ENCODE results near the gene GDF11. TPM values are rescaled to one million over a fixed set of nuclear protein-coding genes. Genes with fewer than 3 reads are reported as not detected.
"Not testable (repeated sequence)": the region's sequence is repeated elsewhere in the genome, so short reads cannot be mapped to it uniquely, and the experiment has no call there.

The GDF11 gene
- total RNA-seq, 1 experiment from 2014 or later: 17.3 TPM

GRCh38 chr12:55739025-55739378 is 3.9 kb upstream of the GDF11 start:
- DNase-seq (ENCODE audit: low read depth): no peak

DNA sequence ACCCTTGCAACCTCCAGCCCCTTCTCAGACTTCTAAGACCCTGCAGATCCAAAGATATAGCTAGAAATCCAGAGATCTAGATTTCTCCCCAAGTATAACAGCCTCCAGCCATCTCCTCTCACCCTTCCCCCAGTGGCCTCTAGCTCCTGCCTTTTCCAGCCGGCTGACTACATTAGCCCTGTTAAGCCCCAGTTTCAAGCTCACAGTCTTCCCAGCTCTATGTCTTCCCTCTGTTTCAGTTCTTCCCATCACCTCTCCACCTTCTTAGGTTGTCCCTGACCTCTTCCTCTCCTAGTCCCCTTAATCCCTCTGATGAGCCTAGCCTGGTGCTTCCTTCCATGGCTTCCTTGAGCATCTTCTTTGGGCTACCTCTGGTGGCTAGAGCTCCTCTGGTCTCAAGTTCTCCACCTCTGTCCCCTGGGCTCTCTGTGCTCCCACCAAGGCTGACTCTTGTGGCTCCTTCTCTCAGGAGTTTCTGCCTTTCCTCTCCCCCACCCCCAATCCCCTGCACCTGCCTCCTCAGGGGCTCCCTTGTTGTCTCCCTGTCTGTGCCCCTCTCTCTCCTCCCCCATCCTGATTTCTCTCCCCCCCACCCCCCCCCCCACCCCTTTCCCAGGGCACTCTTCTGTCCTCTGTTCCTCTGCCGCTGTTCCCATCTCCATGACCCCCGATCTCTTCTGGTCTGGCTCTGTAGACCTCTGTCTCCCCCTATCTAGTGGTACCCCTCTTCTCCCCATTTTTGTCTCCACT is 816 bp upstream of the GDF11 start:
- no peak for DNase-seq (ENCODE audit: low read depth)

DNA sequence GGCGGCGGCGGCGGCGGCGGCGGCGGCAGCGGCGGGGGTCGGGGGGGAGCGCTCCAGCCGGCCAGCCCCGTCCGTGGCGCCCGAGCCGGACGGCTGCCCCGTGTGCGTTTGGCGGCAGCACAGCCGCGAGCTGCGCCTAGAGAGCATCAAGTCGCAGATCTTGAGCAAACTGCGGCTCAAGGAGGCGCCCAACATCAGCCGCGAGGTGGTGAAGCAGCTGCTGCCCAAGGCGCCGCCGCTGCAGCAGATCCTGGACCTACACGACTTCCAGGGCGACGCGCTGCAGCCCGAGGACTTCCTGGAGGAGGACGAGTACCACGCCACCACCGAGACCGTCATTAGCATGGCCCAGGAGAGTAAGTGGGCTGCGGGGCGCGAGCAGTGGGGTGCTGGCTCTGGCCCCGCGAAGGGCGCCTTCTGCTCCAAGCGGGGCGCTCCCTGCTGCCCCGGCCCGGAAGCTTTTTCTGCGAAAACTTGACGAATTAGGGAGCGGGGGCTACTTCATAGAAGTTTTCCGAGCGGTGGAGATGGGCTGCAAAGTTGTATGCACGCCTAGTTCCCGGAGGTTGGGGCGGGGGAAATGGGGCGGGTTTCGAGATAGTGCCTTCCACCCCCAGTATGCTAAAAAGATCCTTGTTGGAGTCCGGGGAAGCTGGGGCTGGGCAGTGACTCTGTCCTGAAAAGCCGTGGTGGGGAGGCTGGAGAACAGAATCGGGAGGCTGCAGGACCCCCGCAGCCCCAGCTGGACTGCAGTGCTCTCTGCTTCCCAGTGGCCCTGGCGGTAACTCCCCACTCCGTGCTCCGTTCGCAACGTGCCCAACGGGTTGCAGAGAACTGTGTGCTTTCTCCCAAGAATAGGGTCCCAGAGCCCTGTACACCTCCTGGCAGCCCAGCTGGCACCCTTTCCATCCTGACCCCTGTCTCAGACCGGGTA is 751 bp downstream of the GDF11 start:
- peak; percentile 74 for DNase-seq (ENCODE audit: low read depth)

GRCh38 chr12:55744340-55745030 is 1.6 kb downstream of the GDF11 start:
- DNase-seq (ENCODE audit: low read depth): no peak

DNA sequence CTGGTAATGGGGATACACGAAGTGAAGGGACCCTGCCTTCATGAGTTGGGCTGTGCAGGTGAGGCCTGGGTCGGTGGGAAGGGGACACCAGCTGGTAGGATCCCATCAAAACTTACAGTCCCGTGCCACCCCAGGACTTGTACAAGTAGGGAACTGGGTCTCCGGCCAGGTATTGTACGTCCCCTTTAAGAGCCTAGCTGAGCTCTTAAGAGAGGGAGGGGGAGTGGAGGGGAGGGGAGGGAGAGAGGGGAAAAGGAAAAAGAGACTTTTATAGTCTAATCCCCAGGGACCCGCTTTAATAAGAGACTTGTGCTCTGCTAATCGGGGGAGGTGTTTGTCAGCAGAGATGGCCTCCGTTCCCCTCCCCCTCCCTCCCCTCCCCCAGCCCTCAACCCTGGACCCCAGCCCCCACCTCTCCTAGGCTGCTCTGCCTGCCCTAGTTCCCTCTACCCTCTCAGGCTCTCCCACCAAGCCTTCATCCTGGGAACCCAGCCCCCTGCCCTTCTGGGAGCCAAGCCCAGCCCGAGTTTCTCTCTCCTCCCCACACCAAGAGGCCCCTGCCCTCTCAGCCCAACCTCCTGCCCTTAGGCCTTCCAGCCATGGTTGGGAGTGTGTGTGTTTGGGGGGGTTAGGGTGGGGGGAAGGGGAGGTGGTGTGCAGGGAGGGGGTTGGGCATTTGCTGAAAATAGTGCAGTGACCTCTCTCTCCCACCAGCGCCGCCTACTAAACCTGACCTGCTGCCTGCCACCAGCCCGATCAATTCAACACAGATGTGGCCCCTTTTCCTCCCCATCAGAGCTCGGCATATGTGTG is 2.6 kb downstream of the GDF11 start:
- peak; percentile 25 for DNase-seq (ENCODE audit: low read depth)

GRCh38 chr12:55746174-55746912 is 3.4 kb downstream of the GDF11 start:
- DNase-seq (ENCODE audit: low read depth): no peak

DNA sequence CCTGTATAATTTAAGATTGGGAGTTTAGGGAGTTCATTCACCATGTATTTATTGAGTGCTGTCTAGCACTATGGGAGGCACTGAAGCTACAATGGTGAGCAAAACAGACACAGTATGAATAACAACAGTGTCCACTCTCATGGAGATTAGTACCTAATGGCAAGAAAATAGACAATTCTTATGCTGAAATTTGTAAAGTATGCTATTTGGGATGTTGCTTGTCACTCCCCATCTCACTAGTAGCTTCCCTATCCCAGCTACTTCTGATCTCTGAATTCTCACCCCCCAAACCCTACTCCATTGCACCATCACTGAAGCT is 4.0 kb downstream of the GDF11 start:
- no peak for DNase-seq (ENCODE audit: low read depth)

GRCh38 chr12:55748230-55748993 is 5.5 kb downstream of the GDF11 start:
- no peak for DNase-seq (ENCODE audit: low read depth)

GRCh38 chr12:55755246-55755645 is 12.3 kb downstream of the GDF11 start:
- no peak for DNase-seq (ENCODE audit: low read depth)

DNA sequence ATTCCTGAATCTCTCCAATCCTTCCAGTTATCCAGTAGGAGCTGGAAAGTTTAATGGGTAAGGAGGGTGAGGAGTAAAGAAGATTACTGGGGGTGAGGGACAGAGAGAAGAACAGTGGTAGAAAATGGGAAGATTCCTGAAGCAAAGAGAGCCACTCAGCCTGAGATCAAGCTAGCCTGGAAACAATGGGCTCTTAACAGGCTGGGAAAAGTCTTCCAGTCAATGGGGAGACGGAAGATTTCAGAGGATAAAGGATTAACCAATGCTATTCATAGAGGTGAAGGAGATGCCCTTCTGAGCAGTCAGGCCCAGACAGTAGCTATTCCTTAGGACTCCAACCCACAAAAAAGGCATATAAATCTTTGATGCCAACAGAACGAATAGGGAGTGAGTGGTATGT is 14.8 kb downstream of the GDF11 start:
- no peak for DNase-seq (ENCODE audit: low read depth)

DNA sequence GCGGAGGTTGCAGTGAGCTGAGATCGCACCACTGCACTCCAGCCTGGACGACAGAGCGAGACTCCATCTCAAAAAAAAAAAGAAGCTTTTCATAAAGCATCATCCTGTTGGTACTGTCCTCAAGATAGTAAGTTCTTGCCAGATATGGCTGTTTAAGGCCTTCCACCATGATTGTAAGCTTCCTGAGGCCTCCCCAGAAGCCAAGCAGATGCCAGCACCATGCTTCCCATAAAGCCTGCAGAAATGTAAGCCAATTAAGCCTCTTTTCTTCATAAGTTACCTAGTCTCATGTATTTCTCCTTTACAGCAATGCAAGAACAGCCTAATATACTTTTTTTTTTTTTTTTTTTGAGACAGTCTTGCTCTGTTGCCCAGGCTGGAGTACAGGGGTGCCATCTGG is 15.7 kb downstream of the GDF11 start:
- not testable (repeated sequence) for DNase-seq (ENCODE audit: low read depth)

GRCh38 chr12:55760663-55761062 is 17.7 kb downstream of the GDF11 start:
- DNase-seq (ENCODE audit: low read depth): no peak

DNA sequence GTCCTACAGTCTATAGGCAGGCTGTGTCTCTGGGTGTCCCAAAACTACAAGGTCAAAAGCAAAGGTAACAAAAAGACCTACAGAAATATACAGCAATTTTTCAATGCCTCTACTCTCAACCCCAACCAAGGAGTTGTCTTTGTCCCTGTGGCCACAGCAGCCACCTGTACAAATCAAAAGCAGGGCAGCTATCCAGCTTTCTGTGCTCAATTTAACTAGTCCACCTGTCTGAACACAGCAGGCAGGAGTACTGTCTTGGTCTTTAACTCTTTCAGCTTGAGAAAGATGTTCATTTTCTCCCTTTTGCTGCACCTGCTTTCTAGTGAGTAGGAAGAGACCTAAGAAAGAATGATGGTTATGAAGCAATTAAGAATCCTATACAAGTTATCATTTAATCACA is 19.7 kb downstream of the GDF11 start:
- no peak for DNase-seq (ENCODE audit: low read depth)

DNA sequence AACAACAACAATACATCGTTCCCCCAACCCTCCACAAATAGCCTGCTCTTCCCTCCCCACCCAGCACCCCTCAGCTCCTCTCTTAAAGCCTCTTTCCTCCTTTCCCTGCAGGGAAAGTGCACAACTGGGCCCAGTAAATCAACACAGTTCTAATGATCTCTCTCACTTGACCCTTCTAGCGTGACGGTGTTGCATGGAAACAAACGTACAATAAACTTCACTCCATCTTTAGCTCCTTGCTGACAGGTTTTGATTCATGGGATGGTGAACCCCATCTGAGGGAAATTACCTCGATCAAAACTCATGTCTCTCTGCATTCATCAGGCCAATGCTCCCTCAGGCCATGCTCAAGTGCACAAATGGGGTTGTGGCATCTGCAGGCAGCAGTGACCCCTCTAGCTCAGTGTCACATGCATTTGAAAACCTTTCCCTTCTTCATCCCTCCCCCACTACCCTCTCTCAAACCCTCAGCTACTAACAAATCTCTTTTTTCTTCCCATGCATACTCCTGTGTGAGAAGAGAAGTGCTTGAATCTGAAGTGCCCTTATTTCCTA is 22.9 kb downstream of the GDF11 start:
- no peak for DNase-seq (ENCODE audit: low read depth)

- DNase-seq (ENCODE audit: low read depth): no peak
Measured at GRCh38 chr12:55767156-55767555, 24.2 kb downstream of the GDF11 start.

GRCh38 chr12:55771736-55772135 is 28.8 kb downstream of the GDF11 start:
- peak; percentile 88 for DNase-seq (ENCODE audit: low read depth)

DNA sequence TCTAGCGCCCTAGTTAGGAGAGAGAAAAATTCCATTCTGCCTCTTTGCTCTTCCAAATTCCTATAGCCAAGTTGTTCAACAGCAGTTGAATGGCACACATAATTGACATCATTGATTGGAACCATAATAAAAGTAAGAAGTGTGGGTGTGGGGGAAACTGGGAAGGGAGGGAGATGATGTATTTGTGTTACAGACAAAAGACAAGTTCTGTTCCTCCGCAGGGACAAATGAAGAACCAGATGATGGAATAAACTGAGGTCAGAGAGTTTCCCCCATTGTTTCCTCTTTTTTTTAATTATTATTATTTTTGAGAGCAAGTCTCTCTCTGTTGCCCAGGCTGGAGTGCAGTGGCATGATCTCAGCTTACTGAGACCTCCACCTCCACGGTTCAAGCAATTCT is 34.9 kb downstream of the GDF11 start:
- no peak for DNase-seq (ENCODE audit: low read depth)

- DNase-seq (ENCODE audit: low read depth): no peak
Measured at GRCh38 chr12:55780685-55781084, 37.8 kb downstream of the GDF11 start.

DNA sequence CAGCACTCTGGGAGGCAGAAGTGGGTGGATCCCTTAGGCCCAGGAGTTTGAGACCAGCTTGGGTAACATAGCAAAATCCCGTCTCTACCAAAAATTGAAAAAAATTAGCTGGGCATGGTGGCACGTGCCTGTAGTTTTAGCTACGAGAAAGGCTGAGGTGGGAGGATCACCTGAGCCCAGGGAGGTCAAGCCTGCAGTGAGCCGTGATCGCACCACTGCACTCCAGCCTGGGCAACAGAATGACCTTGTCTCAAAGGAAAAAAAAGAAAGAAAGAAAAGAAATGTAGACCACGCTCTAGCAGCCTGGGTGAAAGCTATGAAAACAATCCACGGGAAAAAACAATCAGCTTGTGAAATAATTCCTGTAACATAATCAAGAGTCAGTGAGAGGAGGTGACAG is 45.6 kb downstream of the GDF11 start:
- no peak for DNase-seq (ENCODE audit: low read depth)

DNA sequence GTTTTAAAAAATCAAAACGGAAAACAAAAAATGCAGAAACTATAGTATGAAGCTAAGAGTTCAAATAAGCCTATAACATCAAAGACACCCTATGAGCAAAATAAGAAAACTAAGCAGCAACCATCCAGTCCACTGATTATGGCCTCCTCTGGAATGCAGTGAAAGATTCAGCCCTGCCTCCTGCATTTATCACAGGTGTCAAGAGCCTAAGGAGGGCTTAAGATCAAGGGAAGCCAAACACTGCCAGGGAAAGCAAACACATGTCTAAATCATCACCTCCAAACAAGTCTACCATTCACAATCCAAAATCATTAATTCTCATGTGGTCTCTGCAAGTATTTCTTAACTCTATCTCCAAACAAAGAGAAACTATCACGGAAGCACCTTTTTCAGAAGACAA is 46.2 kb downstream of the GDF11 start:
- no peak for DNase-seq (ENCODE audit: low read depth)
